Astrocyte (in vitro differentiated cells and primary cell): ENCODE results near the gene SLC29A3. TPM values are rescaled to one million over a fixed set of nuclear protein-coding genes. Genes with fewer than 3 reads are reported as not detected.

Experiments used
- DNase-seq: peaks from one replicate; pipeline ENCODE4 v3.0.0-alpha.2; 2010; ENCODE audit warnings: low read depth
- FAIRE-seq: peaks from 2 replicates; lab custom pipeline; 2011; peaks lifted over from hg19 to GRCh38; lab: Jason Lieb, UNC
- H2AFZ ChIP-seq: 2 replicates; pipeline ENCODE4 v1.6.0; 2012; ENCODE audit warnings: low read depth, low read length, inconsistent platforms
- H3K27ac ChIP-seq: 2 replicates; pipeline ENCODE4 v1.5.1; 2011; ENCODE audit warnings: low read depth, low read length, inconsistent platforms
- H3K27me3 ChIP-seq: 2 replicates; pipeline ENCODE4 v1.6.0; 2011; ENCODE audit warnings: low read length, inconsistent platforms; ENCODE audit not compliant: insufficient read depth
- H3K36me3 ChIP-seq: 2 replicates; pipeline ENCODE4 v1.5.1; 2011; ENCODE audit warnings: low read length, inconsistent platforms; ENCODE audit not compliant: insufficient read depth
- H3K4me1 ChIP-seq: 2 replicates; pipeline ENCODE4 v1.5.1; 2011; ENCODE audit warnings: low read length, inconsistent platforms; ENCODE audit not compliant: insufficient read depth
- H3K4me2 ChIP-seq: 2 replicates; pipeline ENCODE4 v1.6.0; 2012; ENCODE audit warnings: low read length, inconsistent platforms
- H3K4me3 ChIP-seq: 2 replicates; pipeline ENCODE4 v1.5.1; 2011; ENCODE audit warnings: low read depth, mild to moderate bottlenecking, low read length, inconsistent platforms; ENCODE audit not compliant: insufficient read depth
- H3K79me2 ChIP-seq: 2 replicates; pipeline ENCODE4 v1.6.0; 2012; ENCODE audit warnings: mild to moderate bottlenecking, low read length, inconsistent platforms; ENCODE audit not compliant: insufficient read depth
- H3K9ac ChIP-seq: 2 replicates; pipeline ENCODE4 v1.6.0; 2012; ENCODE audit warnings: mild to moderate bottlenecking, low read length, inconsistent platforms
- H3K9me3 ChIP-seq: 2 replicates; pipeline ENCODE4 v1.5.1; 2012; ENCODE audit warnings: low read depth, mild to moderate bottlenecking, low read length, inconsistent platforms; ENCODE audit not compliant: insufficient read depth
- H4K20me1 ChIP-seq: 2 replicates; pipeline ENCODE4 v1.6.0; 2012; ENCODE audit warnings: low read length, inconsistent platforms; ENCODE audit not compliant: insufficient read depth
- H3K27ac Mint-ChIP-seq: one replicate; pipeline ENCODE4 v1.8.0; 2021; ENCODE audit warnings: mild to moderate bottlenecking, mixed read lengths; ENCODE audit not compliant: unreplicated experiment
- H3K27me3 Mint-ChIP-seq: one replicate; pipeline ENCODE4 v1.8.0; 2021; ENCODE audit warnings: low read depth, mixed read lengths; ENCODE audit not compliant: unreplicated experiment
- H3K36me3 Mint-ChIP-seq: one replicate; pipeline ENCODE4 v1.8.0; 2021; ENCODE audit warnings: low read depth, mixed read lengths; ENCODE audit not compliant: unreplicated experiment
- H3K4me1 Mint-ChIP-seq: one replicate; pipeline ENCODE4 v1.8.0; 2021; ENCODE audit warnings: low read depth, mixed read lengths; ENCODE audit not compliant: unreplicated experiment
- H3K4me3 Mint-ChIP-seq: one replicate; pipeline ENCODE4 v1.8.0; 2021; ENCODE audit warnings: mild to moderate bottlenecking, moderate library complexity, mixed read lengths; ENCODE audit not compliant: unreplicated experiment
- H3K9me3 Mint-ChIP-seq: one replicate; pipeline ENCODE4 v1.8.0; 2021; ENCODE audit warnings: mild to moderate bottlenecking, mixed read lengths; ENCODE audit not compliant: unreplicated experiment
- CTCF ChIP-seq: IDR thresholded peaks from 2 replicates; pipeline ENCODE4 v1.5.1; 2011; ENCODE audit warnings: low read depth, mild to moderate bottlenecking, inconsistent platforms, low read length, moderate library complexity; ENCODE audit not compliant: insufficient read depth
- EZH2 ChIP-seq: IDR thresholded peaks from 2 replicates; pipeline ENCODE4 v1.6.1; 2012; ENCODE audit warnings: mild to moderate bottlenecking, low read length, inconsistent platforms; ENCODE audit not compliant: insufficient read depth
- total RNA-seq: library from RNA; stranded (reverse); gene quantifications from 2 replicates; pipeline ENCODE4 v1.2.1, GENCODE V29; 2021

Gene SLC29A3
- total RNA-seq, 1 donor from 2014 or later = 3.4 TPM

DNA sequence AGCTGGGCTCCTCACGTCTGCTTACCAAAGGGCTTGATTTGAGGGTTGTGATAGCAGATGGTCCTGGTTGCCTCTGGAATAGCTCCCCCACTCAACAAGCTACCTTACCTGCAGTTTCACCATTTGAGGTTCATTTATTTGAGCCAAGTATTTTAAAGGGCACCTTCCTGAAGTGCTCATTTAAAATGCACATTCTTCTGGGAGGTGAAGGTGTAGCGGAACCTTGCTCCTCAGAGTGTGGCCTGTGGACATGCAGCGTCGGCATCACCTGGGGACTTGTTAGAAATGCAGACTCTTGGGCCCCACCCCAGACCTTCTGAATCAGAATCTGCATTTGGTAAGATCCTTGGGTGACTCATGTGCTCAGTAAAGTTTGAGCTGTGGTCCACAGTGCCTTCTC lies 79.9 kb downstream of the SLC29A3 start:
- H2AFZ ChIP-seq = no peak overlapping the region
- no peaks in the 10 kb centered on the region for H3K9me3 Mint-ChIP-seq
- H3K4me3 ChIP-seq = no peak overlapping the region
- H3K36me3 ChIP-seq = no peaks in the 10 kb centered on the region
- no peak for TF ChIP-seq EZH2
- TF ChIP-seq CTCF = no peak
- no peak for FAIRE-seq
- H3K4me1 Mint-ChIP-seq = peaks cover 2% of the 10 kb centered on the region
- DNase-seq = no peak
- no peaks in the 10 kb centered on the region for H3K36me3 Mint-ChIP-seq
- no peak overlapping the region for H3K27ac Mint-ChIP-seq
- H4K20me1 ChIP-seq = peaks cover 4% of the 10 kb centered on the region
- H3K27me3 Mint-ChIP-seq = peaks cover 72% of the 10 kb centered on the region
- H3K4me1 ChIP-seq = peaks cover 6% of the 10 kb centered on the region
- H3K27ac ChIP-seq = no peak overlapping the region
- H3K4me2 ChIP-seq = no peak overlapping the region
- peaks cover 56% of the 10 kb centered on the region for H3K27me3 ChIP-seq
- H3K79me2 ChIP-seq = no peaks in the 10 kb centered on the region
- no peaks in the 10 kb centered on the region for H3K9me3 ChIP-seq
- H3K9ac ChIP-seq = no peak overlapping the region
- no peak overlapping the region for H3K4me3 Mint-ChIP-seq

GRCh38 chr10:71399946-71400345 lies 80.9 kb downstream of the SLC29A3 start:
- no peaks in the 10 kb centered on the region for H3K9me3 ChIP-seq
- H3K36me3 Mint-ChIP-seq = no peaks in the 10 kb centered on the region
- no peak overlapping the region for H3K4me3 Mint-ChIP-seq
- H3K27me3 ChIP-seq = peaks cover 56% of the 10 kb centered on the region
- peaks cover 69% of the 10 kb centered on the region for H3K27me3 Mint-ChIP-seq
- peaks cover 2% of the 10 kb centered on the region for H3K4me1 Mint-ChIP-seq
- H3K36me3 ChIP-seq = no peaks in the 10 kb centered on the region
- no peak overlapping the region for H2AFZ ChIP-seq
- TF ChIP-seq CTCF (no peak), EZH2 (no peak)
- no peak overlapping the region for H3K27ac Mint-ChIP-seq
- no peaks in the 10 kb centered on the region for H3K9me3 Mint-ChIP-seq
- no peak overlapping the region for H3K9ac ChIP-seq
- peaks cover 4% of the 10 kb centered on the region for H4K20me1 ChIP-seq
- H3K4me3 ChIP-seq = no peak overlapping the region
- DNase-seq = no peak
- no peak overlapping the region for H3K4me2 ChIP-seq
- FAIRE-seq = no peak
- H3K79me2 ChIP-seq = no peaks in the 10 kb centered on the region
- H3K27ac ChIP-seq = no peak overlapping the region
- peaks cover 6% of the 10 kb centered on the region for H3K4me1 ChIP-seq

DNA sequence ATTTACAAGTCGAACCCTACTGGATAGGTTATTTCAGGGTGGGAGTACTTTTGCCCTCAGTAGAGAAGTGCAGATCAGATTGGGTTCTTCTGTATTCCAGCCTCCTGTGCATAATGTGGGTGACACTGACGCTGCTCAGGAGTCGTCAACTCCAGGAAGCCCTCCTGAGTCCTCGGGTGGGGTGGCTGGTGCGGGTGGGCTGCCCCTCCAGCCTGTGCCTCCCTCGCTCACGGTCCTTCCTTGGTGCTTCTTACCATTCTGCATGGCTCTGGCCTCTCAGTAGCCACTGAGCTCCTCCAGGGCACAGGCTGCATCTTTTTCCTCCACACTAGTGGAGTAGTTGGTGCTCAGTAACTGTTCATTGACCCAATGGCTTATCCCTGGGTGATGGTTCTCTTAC lies 82.0 kb downstream of the SLC29A3 start:
- DNase-seq (no peak), FAIRE-seq (no peak)
- Histone ChIP-seq H3K9me3 (no peaks in the 10 kb centered on the region), H3K27me3 (peaks cover 55% of the 10 kb centered on the region), H3K36me3 (no peaks in the 10 kb centered on the region), H3K27ac (no peak overlapping the region), H4K20me1 (no peaks in the 10 kb centered on the region), H2AFZ (no peak overlapping the region), H3K4me1 (peaks cover 6% of the 10 kb centered on the region), H3K4me3 (no peak overlapping the region), H3K79me2 (no peaks in the 10 kb centered on the region), H3K9ac (no peak overlapping the region), H3K4me2 (no peak overlapping the region)
- Mint-ChIP-seq H3K9me3 (no peaks in the 10 kb centered on the region), H3K27ac (no peak overlapping the region), H3K4me3 (no peak overlapping the region), H3K4me1 (peaks cover 2% of the 10 kb centered on the region), H3K27me3 (peaks cover 68% of the 10 kb centered on the region), H3K36me3 (no peaks in the 10 kb centered on the region)
- no peak for TF ChIP-seq EZH2
- TF ChIP-seq CTCF = no peak
